LNCAP (cell line): ENCODE results near the gene OR2D2.

Experiments
- TF ChIP-seq, protein P1 (sequence below): fragments of 450-650 bp; IDR thresholded peaks from 2 replicates; pipeline ENCODE4 v1.5.1; 2017; ENCODE audit warnings: mild to moderate bottlenecking

The OR2D2 gene

DNA sequence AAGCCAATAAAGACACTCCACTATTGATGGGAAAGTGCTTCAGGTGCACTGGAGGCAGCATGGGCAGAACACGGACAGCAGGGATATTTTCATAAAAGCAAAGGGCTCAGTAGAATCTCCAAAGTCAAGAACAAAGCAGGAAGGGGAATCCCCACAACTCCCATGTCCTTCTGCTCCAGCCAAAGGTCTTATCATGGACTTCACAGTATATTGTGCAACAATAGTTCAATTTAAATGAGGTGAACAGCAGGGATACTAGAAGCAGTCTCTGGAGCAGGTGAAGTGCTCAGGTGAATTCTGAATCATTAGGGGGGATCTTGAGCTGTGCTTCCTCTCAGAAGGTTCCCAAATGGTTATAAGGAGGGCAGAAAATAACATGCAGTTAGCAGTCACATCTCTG lies 6.6 kb upstream of the OR2D2 start:
- TF ChIP-seq, protein P1, sequence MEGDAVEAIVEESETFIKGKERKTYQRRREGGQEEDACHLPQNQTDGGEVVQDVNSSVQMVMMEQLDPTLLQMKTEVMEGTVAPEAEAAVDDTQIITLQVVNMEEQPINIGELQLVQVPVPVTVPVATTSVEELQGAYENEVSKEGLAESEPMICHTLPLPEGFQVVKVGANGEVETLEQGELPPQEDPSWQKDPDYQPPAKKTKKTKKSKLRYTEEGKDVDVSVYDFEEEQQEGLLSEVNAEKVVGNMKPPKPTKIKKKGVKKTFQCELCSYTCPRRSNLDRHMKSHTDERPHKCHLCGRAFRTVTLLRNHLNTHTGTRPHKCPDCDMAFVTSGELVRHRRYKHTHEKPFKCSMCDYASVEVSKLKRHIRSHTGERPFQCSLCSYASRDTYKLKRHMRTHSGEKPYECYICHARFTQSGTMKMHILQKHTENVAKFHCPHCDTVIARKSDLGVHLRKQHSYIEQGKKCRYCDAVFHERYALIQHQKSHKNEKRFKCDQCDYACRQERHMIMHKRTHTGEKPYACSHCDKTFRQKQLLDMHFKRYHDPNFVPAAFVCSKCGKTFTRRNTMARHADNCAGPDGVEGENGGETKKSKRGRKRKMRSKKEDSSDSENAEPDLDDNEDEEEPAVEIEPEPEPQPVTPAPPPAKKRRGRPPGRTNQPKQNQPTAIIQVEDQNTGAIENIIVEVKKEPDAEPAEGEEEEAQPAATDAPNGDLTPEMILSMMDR: no peak

DNA sequence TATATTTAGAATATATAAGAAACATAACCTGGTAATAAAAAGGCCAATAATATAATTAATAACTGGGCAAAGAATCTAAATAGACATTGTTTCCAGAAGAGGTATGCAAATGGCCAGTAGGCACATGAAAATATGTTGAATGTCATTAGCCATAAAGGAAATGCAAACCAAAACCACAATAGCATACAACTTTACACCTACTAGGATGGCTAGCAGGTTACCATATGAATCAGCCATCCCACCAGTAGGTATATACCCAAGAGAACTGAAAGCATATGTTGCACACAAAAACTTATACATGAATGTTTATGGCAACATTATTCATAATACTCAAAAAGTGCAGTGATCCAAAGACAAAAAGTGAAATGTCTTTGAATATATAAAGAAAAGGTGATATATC lies 2.7 kb upstream of the OR2D2 start:
- TF ChIP-seq, protein P1: no peak

DNA sequence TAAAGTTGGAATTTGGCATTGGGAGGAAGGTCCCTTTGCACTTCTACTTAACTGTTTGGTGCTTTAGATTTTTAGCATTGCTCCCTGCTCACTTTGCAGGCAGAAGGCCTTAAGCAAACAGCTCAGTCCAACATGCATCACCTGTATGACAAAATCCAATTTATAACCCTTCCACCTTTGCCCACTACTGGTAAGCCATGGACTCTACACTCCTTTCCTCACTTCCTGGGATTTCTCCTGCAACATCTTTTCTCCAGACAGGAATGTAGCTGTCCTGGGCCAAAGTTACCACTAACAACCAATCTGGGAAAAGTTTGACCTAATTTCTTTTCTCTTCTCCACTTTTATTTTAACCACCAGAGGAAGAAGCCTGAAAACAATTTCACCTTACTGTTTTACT lies 1.8 kb upstream of the OR2D2 start:
- TF ChIP-seq, protein P1: no peak

DNA sequence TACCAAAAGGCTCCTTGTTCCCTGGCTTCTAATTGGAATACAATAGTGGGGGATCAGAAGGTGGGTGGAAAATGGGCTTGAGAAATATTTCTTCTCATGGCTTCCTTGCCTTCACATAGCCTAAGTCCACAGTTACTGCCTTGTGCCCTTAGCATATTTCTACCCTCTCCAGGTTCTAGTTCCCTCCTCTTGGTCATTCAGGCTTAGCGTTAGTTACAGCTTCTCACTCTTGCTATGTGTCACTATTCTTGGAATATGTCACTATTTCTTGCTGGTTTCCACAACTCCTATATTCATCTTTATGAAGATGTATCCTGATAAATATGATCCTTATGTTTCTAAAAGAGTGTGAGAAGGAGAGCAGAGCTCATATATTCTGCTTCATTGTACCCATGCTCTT lies 2.5 kb downstream of the OR2D2 start:
- TF ChIP-seq, protein P1: no peak

DNA sequence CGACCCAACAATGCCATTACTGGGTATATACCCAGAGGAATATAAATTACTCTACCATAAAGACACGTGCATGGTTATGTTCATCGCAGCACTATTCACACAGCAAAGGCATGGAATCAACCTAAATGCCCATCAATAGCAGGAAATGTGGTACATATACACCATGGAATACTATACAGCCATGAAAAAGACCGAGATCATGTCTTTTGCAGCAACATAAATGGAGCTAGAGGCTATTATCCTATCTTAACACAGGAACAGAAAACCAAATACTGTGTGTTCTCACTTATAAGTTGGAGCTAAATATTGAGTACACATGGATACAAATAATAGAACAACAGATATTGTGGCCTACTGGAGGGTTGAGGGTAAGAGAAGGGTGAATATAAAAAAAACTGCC lies 3.5 kb downstream of the OR2D2 start:
- TF ChIP-seq, protein P1: no peak

DNA sequence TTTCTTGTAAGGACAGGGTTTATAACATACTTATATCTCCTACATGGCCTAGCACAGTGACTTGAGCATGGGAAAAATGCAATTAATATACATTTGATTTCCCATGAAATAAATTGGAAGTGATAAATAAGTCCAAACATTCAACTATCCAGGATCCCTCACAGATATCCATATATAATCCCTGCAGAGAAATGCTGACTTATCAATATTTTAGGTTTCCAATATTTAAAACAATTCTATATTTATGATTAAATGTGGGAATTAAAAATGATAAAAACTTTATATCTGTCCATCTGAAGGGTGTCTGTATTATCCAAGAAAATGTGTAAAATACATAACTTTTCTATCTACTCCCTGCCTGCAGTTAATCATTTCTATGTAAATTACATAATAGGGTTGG lies 9.5 kb downstream of the OR2D2 start:
- TF ChIP-seq, protein P1: no peak

DNA sequence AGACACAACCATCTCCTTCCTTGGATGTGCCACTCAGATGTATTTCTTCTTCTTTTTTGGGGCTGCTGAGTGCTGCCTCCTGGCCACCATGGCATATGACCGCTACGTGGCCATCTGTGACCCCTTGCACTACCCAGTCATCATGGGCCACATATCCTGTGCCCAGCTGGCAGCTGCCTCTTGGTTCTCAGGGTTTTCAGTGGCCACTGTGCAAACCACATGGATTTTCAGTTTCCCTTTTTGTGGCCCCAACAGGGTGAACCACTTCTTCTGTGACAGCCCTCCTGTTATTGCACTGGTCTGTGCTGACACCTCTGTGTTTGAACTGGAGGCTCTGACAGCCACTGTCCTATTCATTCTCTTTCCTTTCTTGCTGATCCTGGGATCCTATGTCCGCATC lies 15.4 kb downstream of the OR2D2 start:
- TF ChIP-seq, protein P1: no peak

DNA sequence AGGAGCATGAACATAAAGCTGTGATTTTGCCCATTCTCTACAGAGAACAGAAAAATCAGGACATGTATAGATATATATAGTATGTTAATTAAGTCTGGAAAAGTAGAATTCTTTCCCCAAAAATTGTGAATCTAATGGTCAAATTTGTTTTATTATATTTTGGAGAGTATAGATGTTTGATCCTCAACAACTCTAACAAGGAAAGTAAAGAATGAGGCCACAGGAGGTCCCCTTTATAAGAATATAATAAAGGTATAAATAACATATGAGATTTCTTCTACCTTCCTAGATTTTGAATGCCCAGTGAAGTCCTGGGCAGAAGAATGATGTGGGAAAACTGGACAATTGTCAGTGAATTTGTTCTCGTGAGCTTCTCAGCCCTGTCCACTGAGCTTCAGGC lies 16.0 kb downstream of the OR2D2 start, which contains the start of gene OR10A4:
Gene OR10A4 (plus strand): TSS at position 301 of the 400 bp plus-strand sequence. CDS start 23 bp downstream, at position 324.
- TF ChIP-seq, protein P1: no peak
